BE2C (cell line): ENCODE results near the gene SERPINE2.

Experiments used
- DNase-seq: peaks from one replicate; pipeline ENCODE4 v3.0.0-alpha.2; 2020
- H3K27me3 ChIP-seq: fragments of 250-450 bp; sonication (Bioruptor Pico); 2 replicates; pipeline ENCODE4 v1.5.1; 2020; ENCODE audit warnings: mild to moderate bottlenecking
- H3K36me3 ChIP-seq: fragments of 250-450 bp; sonication (Bioruptor Pico); 2 replicates; pipeline ENCODE4 v1.5.1; 2020; ENCODE audit warnings: mild to moderate bottlenecking
- H3K4me1 ChIP-seq: fragments of 250-450 bp; sonication (Bioruptor Pico); 2 replicates; pipeline ENCODE4 v1.5.1; 2020
- H3K4me3 ChIP-seq: 2 replicates; pipeline ENCODE4 v1.5.1; 2011; ENCODE audit warnings: low read depth, low read length
- H3K9me3 ChIP-seq: fragments of 250-450 bp; sonication (Bioruptor Pico); 2 replicates; pipeline ENCODE4 v1.5.1; 2020
- CTCF ChIP-seq: IDR thresholded peaks from 2 replicates; pipeline ENCODE4 v1.5.1; 2012; ENCODE audit warnings: mild to moderate bottlenecking, low read depth, low read length

SERPINE2 gene

DNA sequence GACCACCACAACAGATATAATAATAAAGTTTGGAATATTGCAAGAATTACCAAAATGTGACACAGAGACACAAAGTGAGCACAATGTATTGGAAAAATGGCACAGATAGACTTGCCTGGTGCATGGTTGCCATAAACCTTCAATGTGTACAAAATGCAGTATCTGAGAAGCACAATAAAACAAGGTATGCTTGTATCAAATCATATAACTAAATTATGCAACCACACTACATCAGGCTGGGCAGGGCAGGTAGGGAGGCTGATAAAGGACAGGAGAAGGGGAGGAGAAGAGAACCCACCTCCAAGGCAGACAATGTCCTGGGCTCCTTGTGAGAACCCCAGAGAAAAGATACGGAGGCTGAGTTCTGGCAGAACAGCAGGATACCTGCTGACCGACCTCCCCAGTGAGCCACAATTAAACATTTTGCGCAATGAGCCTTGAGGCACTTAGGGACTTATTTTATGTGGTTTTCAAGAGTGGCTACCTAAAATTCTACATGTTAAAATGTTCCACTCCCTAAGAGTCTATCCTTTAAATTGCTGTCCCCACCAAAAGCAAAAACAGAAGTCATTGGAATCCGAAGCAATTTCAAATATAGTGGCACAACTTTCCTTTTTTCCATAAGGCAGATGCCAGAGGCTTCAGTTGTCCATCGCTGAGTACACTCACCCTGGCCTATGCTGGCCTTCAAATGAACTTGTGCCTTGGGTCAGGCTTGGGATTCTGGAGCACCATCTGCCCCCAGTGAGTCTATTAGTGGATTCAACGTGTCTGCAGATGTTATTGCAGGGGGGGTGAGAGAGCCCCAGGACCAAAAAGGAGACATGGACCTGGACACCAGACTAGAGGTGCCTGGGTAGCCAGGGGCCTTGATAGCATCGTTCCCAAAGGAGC, 110.7 kb downstream of the SERPINE2 start:
- no peaks in the 10 kb centered on the region for H3K36me3 ChIP-seq
- no peak for TF ChIP-seq CTCF
- no peak overlapping the region for H3K4me3 ChIP-seq
- DNase-seq: no peak
- H3K4me1 ChIP-seq: peaks cover 8% of the 10 kb centered on the region
- H3K9me3 ChIP-seq: no peaks in the 10 kb centered on the region
- no peaks in the 10 kb centered on the region for H3K27me3 ChIP-seq

GRCh38 chr2:223925106-223925505, 114.0 kb downstream of the SERPINE2 start:
- Histone ChIP-seq H3K36me3 (no peaks in the 10 kb centered on the region), H3K4me3 (no peak overlapping the region), H3K4me1 (no peaks in the 10 kb centered on the region; the same call in 1 of the 2 replicates), H3K27me3 (no peaks in the 10 kb centered on the region), H3K9me3 (no peaks in the 10 kb centered on the region)
- TF ChIP-seq CTCF: no peak
- DNase-seq: no peak
